ENCODE data around the gene GAA. TPM values are rescaled to one million over a fixed set of nuclear protein-coding genes. Genes with fewer than 3 reads are reported as not detected.

GAA gene
- 47.4 and 65.3 TPM in 2 replicates for total RNA-seq

GRCh38 chr17:80101011-80101945 is at the start of gene GAA:
Gene GAA (plus strand): TSS chr17:80101581. CDS start chr17:80104587, 3,006 bp downstream.

GRCh38 chr17:80147035-80147822 is 45.8 kb downstream of the GAA start, which contains the start of gene EIF4A3:
Gene EIF4A3 (minus strand): TSS chr17:80147128. CDS start chr17:80146961, 167 bp downstream.

Other genes with a start within 250 kb of the GAA start
- gene TBC1D16, start 65.7 kb upstream of the GAA start, total RNA-seq: 38.3 and 63.0 TPM in 2 replicates
- gene CCDC40, start 64.9 kb upstream of the GAA start, total RNA-seq: 2.5 and 5.6 TPM in 2 replicates
- gene EIF4A3, start 45.5 kb downstream of the GAA start, total RNA-seq: 98.3 and 154 TPM in 2 replicates
- 0.09 TPM in 1 of 2 replicates, not detected in the other for gene CARD14, start 68.4 kb downstream of the GAA start, total RNA-seq
- gene SGSH, start 118.8 kb downstream of the GAA start, total RNA-seq: 16.3 and 17.8 TPM in 2 replicates
- 9.5 and 11.3 TPM in 2 replicates for gene SLC26A11, start 118.8 kb downstream of the GAA start, total RNA-seq
- gene RNF213, start 159.3 kb downstream of the GAA start, total RNA-seq: 105 and 153 TPM in 2 replicates

Measured in smooth muscle cell of the umbilical artery (primary cell).